OCI-LY1 (cell line): ENCODE results near the gene OXSR1.

Source experiments
- H2AFZ ChIP-seq: fragments of 200-600 bp; sonication (generic), shearing (Covaris generic); 2 replicates; pipeline ENCODE4 v1.6.0; 2014; ENCODE audit warnings: antibody characterized with exemption, mild to moderate bottlenecking, low read length
- H3F3A ChIP-seq: fragments of 200-600 bp; sonication (generic), shearing (Covaris generic); 2 replicates; pipeline ENCODE4 v1.6.0; 2014; ENCODE audit warnings: mild to moderate bottlenecking, antibody characterized with exemption, low read length, moderate library complexity; ENCODE audit not compliant: insufficient read depth
- H3K27ac ChIP-seq: fragments of 200-600 bp; sonication (generic); 2 replicates; pipeline ENCODE4 v1.5.1; 2014; ENCODE audit warnings: low read length, mixed run types, mild to moderate bottlenecking, low read depth; ENCODE audit not compliant: poor library complexity, severe bottlenecking
- H3K27me3 ChIP-seq: fragments of 200-600 bp; sonication (generic); 2 replicates; pipeline ENCODE4 v1.6.0; 2014; ENCODE audit warnings: antibody characterized with exemption, mild to moderate bottlenecking, low read length, moderate library complexity; ENCODE audit not compliant: insufficient read depth
- H3K36me3 ChIP-seq: fragments of 200-600 bp; sonication (generic); 2 replicates; pipeline ENCODE4 v1.6.1; 2014; ENCODE audit warnings: mild to moderate bottlenecking, antibody characterized with exemption, low read length, moderate library complexity, mixed read lengths; ENCODE audit not compliant: insufficient read depth
- H3K4me1 ChIP-seq: fragments of 200-600 bp; sonication (generic); 2 replicates; pipeline ENCODE4 v1.5.1; 2014; ENCODE audit warnings: mild to moderate bottlenecking, low read length, moderate library complexity; ENCODE audit not compliant: insufficient read depth, severe bottlenecking
- H3K4me2 ChIP-seq: fragments of 200-600 bp; sonication (generic), shearing (Covaris generic); 2 replicates; pipeline ENCODE4 v1.6.1; 2014; ENCODE audit warnings: low read length
- H3K4me3 ChIP-seq: fragments of 200-600 bp; sonication (generic); 2 replicates; pipeline ENCODE4 v1.5.1; 2014; ENCODE audit warnings: low read length, low read depth, mild to moderate bottlenecking, mixed read lengths; ENCODE audit not compliant: poor library complexity, severe bottlenecking
- H3K79me2 ChIP-seq: fragments of 200-600 bp; shearing (Covaris generic); 2 replicates; pipeline ENCODE4 v1.6.1; 2016; ENCODE audit warnings: mixed run types, low read length, mixed read lengths; ENCODE audit not compliant: insufficient read depth
- H3K9ac ChIP-seq: fragments of 200-600 bp; sonication (generic), shearing (Covaris generic); 2 replicates; pipeline ENCODE4 v1.6.1; 2014; ENCODE audit warnings: mild to moderate bottlenecking, low read length, mixed read lengths
- H3K9me2 ChIP-seq: fragments of 200-600 bp; sonication (generic), shearing (Covaris generic); 2 replicates; pipeline ENCODE4 v1.6.1; 2014; ENCODE audit warnings: low read depth, mild to moderate bottlenecking, low read length, mixed read lengths
- H3K9me3 ChIP-seq: fragments of 200-600 bp; shearing (Covaris generic); 2 replicates; pipeline ENCODE4 v1.6.1; 2014; ENCODE audit warnings: low read length, mixed read lengths
- H4K20me1 ChIP-seq: fragments of 200-600 bp; sonication (generic), shearing (Covaris generic); 2 replicates; pipeline ENCODE4 v1.6.0; 2016; ENCODE audit warnings: mild to moderate bottlenecking, low read length; ENCODE audit not compliant: insufficient read depth
- EZH2 ChIP-seq: fragments of 200-600 bp; sonication (generic), shearing (Covaris generic); IDR thresholded peaks from 2 replicates; pipeline ENCODE4 v1.8.0; 2017; ENCODE audit warnings: borderline replicate concordance, mixed run types, mild to moderate bottlenecking, antibody characterized with exemption, low read length, moderate library complexity, mixed read lengths
- TF ChIP-seq, protein P1 (sequence below): fragments of 200-600 bp; sonication (generic), shearing (Covaris generic); IDR thresholded peaks from 2 replicates; pipeline ENCODE4 v1.5.1; 2017; ENCODE audit warnings: mild to moderate bottlenecking, antibody characterized with exemption, low read length, moderate library complexity, mixed read lengths

Gene OXSR1

DNA sequence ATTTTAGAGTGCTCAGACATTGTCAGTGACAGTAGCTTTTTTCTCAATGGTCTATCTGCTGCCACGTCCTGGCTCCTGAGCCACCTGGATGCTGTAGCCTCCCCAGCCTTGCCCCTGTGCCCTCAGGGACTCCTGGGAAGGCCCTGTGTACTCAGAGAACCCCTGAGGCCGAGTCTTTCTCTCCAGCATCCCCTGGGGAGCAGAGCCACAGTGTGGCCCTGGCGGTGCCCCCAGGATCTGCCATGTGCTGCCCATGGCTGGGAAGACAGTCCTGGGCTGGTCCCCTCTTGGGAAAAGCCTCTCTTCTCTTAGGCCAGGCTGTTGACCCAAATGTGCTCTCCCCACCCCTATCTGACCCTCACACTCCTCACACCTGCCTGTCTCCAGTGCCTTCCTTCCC is 21.8 kb upstream of the OXSR1 start:
- no peak overlapping the region for H2AFZ ChIP-seq
- no peaks in the 10 kb centered on the region for H3F3A ChIP-seq
- no peaks in the 10 kb centered on the region for H4K20me1 ChIP-seq
- H3K4me2 ChIP-seq, result no peak overlapping the region
- H3K27me3 ChIP-seq, result no peaks in the 10 kb centered on the region
- peaks cover 15% of the 10 kb centered on the region for H3K9me3 ChIP-seq
- TF ChIP-seq, protein P1, sequence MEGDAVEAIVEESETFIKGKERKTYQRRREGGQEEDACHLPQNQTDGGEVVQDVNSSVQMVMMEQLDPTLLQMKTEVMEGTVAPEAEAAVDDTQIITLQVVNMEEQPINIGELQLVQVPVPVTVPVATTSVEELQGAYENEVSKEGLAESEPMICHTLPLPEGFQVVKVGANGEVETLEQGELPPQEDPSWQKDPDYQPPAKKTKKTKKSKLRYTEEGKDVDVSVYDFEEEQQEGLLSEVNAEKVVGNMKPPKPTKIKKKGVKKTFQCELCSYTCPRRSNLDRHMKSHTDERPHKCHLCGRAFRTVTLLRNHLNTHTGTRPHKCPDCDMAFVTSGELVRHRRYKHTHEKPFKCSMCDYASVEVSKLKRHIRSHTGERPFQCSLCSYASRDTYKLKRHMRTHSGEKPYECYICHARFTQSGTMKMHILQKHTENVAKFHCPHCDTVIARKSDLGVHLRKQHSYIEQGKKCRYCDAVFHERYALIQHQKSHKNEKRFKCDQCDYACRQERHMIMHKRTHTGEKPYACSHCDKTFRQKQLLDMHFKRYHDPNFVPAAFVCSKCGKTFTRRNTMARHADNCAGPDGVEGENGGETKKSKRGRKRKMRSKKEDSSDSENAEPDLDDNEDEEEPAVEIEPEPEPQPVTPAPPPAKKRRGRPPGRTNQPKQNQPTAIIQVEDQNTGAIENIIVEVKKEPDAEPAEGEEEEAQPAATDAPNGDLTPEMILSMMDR, result no peak
- TF ChIP-seq EZH2, result no peak
- no peak overlapping the region for H3K9ac ChIP-seq
- no peak overlapping the region for H3K4me3 ChIP-seq
- H3K36me3 ChIP-seq, result peaks cover 22% of the 10 kb centered on the region
- peaks cover 12% of the 10 kb centered on the region for H3K4me1 ChIP-seq
- no peaks in the 10 kb centered on the region for H3K9me2 ChIP-seq
- no peaks in the 10 kb centered on the region for H3K79me2 ChIP-seq
- no peak overlapping the region for H3K27ac ChIP-seq

DNA sequence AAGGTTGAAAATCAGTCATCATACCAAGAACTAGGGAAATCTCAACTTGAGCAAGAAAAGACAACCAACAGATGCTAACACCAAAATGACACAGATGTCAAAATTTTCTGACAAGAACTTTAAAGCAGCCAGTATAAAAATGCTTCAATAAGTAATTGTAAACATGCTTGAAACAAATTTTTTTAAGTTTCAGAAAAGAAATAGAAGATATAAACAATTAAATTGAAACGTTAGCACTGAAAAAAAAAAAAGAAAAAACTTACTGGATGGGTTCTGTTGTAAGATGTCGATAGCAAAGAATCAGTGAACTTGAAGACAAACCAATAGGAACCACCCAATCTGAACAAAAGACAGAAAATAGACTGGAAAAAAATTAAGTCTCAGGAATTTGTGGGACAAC is 18.8 kb upstream of the OXSR1 start:
- Histone ChIP-seq H3K4me3 (no peak overlapping the region), H3K27ac (no peak overlapping the region), H3K9me2 (no peaks in the 10 kb centered on the region), H3F3A (no peaks in the 10 kb centered on the region), H3K9ac (no peak overlapping the region), H2AFZ (no peak overlapping the region), H3K4me2 (no peak overlapping the region), H3K4me1 (peaks cover 8% of the 10 kb centered on the region), H3K79me2 (no peaks in the 10 kb centered on the region), H4K20me1 (no peaks in the 10 kb centered on the region), H3K27me3 (no peaks in the 10 kb centered on the region), H3K9me3 (peaks cover 15% of the 10 kb centered on the region), H3K36me3 (peaks cover 11% of the 10 kb centered on the region)
- no peak for TF ChIP-seq EZH2
- TF ChIP-seq, protein P1, result no peak

DNA sequence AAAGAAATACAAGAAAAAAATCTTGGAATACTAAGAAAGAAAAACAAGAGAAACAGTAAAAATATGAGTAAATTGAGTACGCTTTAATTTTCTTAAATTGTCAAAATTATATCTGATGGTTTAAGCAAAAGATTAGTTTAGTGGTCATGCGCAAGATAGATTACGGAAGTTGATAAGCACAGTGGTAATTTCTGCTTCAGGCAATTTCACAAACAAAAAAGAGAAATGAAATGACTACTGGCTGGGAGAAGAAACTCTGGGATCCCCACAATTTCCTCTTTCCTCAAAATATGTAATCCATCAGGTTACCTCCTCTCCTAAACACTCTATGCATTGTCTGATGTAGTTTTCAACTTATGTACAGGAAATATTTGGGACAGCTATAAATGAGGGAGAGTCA is 17.9 kb upstream of the OXSR1 start:
- Histone ChIP-seq H3K9me3 (peaks cover 15% of the 10 kb centered on the region), H3K27me3 (no peaks in the 10 kb centered on the region), H3K4me1 (peaks cover 8% of the 10 kb centered on the region), H3F3A (no peaks in the 10 kb centered on the region), H2AFZ (no peak overlapping the region), H3K4me3 (no peak overlapping the region), H4K20me1 (no peaks in the 10 kb centered on the region), H3K9ac (no peak overlapping the region), H3K36me3 (peaks cover 2% of the 10 kb centered on the region; the same call in 1 of the 2 replicates), H3K27ac (no peak overlapping the region), H3K4me2 (no peak overlapping the region), H3K79me2 (no peaks in the 10 kb centered on the region), H3K9me2 (no peaks in the 10 kb centered on the region)
- TF ChIP-seq, protein P1, result no peak
- TF ChIP-seq EZH2, result no peak
